ENCODE results near the gene PLXND1. TPM values are rescaled to one million over a fixed set of nuclear protein-coding genes. Genes with fewer than 3 reads are reported as not detected.

The PLXND1 gene
- total RNA-seq, 1 donor = 357 TPM

DNA sequence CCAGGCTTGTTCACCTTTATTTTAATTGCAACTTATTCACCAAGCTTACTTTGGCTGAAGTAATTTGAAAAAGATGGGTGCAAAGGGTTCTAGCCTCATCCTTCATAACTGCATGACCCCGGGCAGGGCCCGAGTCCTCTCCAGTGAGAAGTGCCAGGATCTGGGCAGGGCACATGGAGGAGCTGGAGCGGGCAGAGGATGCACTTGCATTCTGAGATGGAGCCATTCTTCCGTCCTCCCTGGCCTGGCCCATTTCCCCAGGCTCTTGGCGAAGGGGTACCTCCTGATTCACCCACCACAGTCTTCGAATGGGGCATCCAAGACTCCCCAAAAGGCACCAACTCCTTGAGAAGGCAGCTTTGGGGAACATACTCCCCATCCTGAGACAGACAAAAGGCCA lies 22.5 kb upstream of the PLXND1 start:
- no peak for DNase-seq (ENCODE audit: low read depth in 2 of 3, low spot score in 2 of 3)

DNA sequence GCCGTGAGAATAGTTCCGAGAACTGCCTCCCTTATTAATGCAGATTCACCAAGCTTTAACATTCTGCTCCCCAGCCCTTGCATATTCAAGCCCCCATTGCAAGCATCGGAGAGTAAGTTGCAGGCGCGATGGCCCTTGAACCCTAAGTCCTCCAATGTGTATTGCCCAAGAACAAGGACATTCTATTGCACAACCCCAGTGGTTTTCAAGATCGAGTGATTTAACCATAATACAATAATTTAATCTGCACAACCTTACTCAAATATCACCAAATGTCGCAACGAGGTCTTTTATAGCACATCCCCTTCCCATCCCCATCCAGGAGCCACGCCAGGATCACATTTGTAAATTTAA lies 21.7 kb upstream of the PLXND1 start:
- no peak for DNase-seq (ENCODE audit: low read depth in 2 of 3, low spot score in 2 of 3)

DNA sequence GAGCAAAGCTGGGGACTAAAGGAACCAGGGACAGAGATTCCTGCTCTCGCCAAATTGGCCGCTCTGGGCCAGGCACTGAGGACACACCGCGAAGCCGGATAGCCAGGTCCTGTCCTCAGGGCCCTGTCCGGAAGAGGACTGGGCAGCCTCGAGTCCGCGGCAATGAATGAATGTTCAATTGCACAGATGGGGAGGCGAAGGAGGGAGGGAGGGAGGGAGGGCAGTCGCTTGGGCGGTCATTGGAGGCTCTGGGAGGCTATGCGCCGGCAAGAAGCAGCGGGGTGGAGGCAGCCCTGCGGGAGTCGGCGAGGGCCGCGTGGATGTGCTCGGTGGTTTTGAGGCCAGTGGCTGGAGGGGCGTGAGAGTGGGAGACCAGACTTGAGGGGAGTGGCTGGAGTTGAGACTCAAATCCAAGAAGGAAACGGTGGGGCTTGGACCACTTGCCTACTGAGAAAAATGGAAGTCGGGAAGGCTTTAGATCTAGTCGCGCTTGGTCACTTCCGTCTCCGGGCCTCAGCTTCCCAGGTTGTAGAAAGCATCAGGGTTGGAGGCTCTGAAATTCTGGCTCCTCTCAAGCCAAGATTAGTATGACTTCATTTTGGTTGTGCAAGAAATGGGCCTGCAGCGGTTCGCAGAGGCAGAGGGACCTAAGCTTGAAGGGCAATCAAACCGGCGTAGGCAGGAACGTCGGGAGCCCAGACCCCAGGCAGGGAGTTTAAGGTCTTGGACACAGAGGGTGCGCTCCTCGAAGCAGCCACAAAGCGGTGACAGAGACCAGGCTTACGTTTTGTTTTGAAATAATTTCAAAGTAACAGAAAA lies 21.1 kb upstream of the PLXND1 start:
- DNase-seq (ENCODE audit: low read depth in 2 of 3, low spot score in 2 of 3) = peak in 2 of 3 donors; percentile 77 to 90

- DNase-seq (ENCODE audit: low read depth in 2 of 3, low spot score in 2 of 3) = peak in 1 of 3 donors; percentile 39
Observed at GRCh38 chr3:129626744-129627349, 20.4 kb upstream of the PLXND1 start.

DNA sequence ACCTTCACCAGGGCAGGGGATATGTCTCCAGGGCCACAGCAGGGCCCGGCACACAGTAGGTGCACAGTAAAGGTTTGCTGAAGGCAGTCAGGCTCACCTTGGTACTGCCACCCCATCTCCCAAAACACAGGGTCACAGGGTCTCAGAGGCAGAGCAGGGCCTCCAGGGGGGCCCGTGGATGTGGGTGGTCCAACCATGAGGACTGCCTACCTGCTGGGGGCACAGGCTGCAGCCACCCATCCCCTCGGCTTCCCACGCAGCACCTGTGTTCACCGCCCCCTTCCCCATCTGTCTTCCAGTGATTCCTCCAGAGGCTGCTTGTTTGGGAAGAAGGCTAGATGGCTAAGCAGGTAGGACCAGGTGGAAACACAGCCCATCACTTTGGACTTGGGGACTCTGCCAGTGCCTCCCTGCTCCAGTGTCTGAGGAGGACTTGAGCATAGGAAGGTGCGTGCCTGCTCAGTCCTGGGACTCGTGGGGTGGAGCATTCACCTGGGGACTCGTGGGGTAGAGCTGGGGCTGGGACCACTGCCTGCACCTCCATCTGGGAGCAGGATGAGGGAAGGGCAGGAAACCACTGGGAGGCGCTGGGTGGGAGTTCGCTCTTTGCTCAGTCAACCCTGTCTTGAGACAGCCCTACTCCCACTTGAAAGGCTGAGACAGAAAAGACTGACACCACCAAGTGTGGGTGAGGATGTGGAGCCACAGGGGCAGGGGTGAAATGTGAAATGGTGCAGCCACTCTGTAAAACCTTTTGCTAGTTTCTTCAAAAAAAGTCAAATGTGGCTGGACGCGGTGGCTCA lies 18.8 kb upstream of the PLXND1 start:
- no peak for DNase-seq (ENCODE audit: low read depth in 2 of 3, low spot score in 2 of 3)

DNA sequence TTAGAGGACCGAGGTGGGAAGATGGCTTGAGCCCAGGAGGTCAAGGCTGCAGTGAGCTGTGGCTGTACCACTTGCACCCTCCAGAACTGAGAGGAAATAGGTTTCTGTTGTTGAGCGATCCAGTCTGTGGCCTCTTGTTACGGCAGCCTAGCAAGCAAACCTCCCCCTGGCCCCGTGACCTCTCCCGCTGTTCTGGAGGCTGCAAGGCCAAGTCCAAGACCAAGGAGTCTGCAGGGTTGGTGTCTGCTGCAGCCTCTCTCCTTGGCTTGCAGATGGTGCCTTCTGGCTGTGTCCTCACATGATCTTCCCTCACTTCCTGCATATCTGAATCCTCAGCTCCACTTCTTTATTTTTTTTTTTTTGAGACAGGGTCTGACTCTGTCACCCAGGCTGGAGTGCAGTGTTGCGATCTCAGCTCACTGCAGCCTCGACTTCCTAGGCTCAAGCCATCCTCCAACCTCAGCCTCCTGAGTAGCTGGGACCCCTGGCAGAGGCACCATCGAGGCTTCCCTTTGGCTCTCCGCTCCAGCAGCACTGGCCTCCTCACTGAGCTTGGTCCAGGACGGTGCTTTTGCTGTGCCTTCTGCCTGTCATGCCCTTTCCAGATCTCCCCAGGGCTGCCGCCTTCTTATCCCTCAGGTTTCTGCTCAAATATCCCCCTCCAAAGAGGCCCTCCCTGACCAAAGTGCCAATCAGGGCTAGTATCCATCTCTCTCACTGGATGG lies 18.0 kb upstream of the PLXND1 start:
- no peak for DNase-seq (ENCODE audit: low read depth in 2 of 3, low spot score in 2 of 3)

DNA sequence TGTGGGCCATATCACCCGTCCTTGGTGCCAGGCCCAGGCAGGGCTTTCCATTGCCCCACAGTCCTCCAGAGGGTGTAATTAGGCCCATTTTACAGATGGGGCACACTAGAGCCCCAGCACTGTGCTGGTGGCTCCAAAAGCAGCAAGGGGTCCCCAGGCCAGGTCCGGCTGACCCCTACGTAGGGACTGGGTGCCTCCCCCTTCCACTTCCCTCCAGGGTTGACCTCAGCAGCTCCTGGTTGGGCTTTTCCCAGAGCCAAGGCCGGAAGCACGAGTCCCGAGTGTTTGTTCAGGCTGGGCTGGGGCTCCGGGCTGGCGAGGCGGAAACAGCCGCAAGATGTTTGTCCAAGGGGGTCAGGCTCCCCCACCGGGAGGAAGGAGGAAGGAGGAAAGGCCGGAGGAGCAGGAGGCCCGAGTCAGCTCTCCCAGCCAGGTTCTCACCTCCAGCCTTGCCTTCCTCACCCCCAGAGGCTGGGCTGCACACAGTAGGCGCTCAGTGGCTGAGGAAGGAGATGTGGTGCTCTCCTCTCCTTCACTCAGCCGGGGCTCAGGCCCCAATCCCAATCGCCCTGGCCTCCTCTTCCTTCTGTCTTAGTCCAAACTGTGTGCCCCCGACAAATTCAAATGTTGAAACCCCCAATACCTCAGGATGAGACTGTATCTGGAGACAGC lies 17.1 kb upstream of the PLXND1 start:
- DNase-seq (ENCODE audit: low read depth in 2 of 3, low spot score in 2 of 3) = no peak

DNA sequence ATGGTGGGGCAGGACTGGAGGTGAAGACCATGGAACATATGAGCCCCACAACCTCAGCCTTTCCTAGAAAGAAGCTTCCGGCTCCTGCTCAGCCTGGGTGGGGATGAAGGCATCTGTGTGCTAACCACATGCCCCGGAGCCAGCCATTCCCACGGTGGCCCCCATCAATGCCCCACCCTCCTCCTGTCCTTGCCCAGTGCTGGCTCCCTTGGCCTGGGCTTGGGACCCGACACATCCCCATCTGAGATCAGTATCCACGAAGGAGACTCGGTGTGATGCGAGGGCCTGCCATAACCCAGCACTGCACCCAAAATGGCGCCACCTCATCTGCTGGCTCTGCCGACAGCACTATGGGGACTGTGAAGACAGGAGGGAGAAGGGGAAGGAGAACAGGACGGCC lies 16.5 kb upstream of the PLXND1 start:
- DNase-seq (ENCODE audit: low read depth in 2 of 3, low spot score in 2 of 3) = no peak

DNA sequence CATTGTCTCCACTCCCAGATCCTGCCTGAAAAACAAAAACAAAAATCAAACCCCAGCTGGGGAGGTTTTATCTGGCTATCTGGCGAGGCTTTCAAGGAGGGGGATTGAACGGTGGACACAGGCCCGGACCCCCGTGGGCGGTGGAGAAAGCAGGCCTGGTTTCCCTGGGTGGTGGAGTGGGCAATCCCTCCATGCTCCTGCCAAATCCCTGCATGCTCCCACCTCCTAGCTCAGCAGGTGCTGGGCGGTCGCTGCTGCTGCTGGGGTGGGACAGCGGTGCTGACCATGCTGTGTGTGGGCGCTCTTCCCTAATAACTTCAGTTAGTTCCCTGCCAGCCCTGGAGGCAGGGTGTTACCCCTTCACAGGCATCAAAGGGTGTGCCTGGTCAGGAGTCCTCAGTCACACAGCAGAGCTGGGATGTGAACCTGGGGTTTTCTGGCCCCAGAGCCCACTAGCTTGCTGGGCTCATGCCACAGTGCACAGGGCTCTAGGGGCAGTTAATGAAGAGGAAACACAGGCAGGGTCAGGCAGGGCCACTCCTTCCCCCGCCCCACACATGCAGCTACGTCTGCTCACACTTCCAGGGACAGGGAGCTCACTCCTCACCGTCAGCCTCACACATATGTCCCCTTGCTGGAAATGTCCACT lies 15.9 kb upstream of the PLXND1 start:
- no peak for DNase-seq (ENCODE audit: low read depth in 2 of 3, low spot score in 2 of 3)

DNA sequence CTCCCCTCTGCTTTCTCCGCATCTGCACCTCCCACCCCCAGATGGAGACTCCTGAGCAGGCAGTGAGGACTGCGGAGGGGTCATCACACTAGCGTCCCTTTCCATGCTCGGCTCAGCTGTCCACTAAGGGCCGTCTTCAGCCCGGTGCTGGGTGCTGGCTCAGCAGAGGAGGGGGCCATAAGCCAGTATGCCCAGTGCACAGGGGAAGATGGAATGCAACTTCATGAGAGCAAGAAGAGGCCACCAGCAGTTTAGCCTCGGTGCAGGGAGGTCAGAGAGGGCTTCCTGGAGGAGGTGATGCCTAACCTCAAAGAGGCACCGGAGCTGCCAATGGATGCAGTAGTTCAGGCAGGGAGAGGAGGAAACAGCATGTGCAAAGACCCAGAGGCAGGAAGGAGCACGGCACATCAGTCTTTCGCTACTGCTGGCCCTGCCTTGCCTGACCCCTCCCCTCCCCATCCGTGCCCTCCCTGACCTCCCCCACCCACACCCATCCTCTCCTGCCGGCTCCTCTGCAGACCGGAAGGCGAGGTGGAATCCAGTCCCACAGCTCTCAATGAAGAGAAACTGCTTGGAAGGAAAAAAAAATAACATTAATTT lies 15.2 kb upstream of the PLXND1 start:
- no peak for DNase-seq (ENCODE audit: low read depth in 2 of 3, low spot score in 2 of 3)

GRCh38 chr3:129620828-129621559 lies 14.5 kb upstream of the PLXND1 start:
- DNase-seq (ENCODE audit: low read depth in 2 of 3, low spot score in 2 of 3) = no peak

DNA sequence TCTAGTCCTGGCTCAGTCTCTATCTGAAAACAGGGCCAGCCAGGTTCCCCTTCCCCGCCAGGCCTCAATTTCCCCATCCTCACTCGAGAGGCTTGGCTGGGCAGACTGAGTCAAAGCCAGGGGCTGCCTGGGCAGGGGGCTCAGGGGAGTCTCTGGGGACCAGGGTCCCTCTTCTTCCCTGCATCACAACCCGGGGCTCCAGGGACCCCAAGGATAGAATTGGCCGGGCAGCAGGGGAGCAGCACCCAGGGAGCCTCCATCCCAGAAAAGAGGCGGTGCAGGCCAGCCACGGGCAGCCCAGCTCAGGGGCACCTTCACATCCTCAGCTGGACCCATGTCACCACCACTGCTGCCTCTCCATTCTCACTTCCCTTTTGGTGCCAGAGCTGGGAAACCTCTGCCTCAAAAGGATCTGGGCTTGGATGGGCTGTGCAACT lies 13.3 kb upstream of the PLXND1 start:
- DNase-seq (ENCODE audit: low read depth in 2 of 3, low spot score in 2 of 3) = no peak

- peak in 1 of 3 donors; percentile 56 for DNase-seq (ENCODE audit: low read depth in 2 of 3, low spot score in 2 of 3)
Observed at GRCh38 chr3:129618901-129619671, 12.6 kb upstream of the PLXND1 start.

DNA sequence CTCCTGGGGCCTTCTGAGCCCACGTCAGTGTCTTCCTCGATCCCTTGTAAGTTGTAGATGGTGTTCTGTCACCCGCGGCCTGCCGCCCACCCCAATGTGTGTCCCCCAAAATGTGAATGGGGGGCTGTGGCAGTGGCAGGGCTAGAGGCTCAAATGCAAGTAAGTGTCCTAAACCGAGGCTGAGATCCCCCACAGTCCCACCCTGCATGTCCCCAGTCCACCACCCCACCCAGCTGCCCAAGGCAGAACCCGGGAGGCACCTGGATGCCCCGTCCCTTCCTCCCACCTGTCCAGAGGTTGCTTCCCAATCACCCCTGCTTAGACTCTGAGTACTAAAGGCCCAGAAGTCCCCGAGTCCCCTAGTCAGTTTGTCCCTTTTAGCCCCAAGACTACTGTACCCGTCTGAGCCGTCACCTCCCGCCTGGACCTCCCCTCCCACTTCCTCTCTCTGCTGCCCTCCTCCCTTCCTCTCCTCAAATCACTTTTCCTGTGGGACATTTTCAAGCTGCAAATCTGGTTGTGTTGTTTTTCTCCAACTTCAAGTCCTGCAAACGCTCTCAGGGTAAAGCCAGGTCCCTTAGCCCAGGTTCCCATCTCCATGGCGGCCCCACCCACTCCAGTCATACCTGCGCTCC lies 11.8 kb upstream of the PLXND1 start:
- DNase-seq (ENCODE audit: low read depth in 2 of 3, low spot score in 2 of 3) = no peak

- no peak for DNase-seq (ENCODE audit: low read depth in 2 of 3, low spot score in 2 of 3)
Observed at GRCh38 chr3:129617381-129618185, 11.1 kb upstream of the PLXND1 start.

- DNase-seq (ENCODE audit: low read depth in 2 of 3, low spot score in 2 of 3) = no peak
Observed at GRCh38 chr3:129616713-129617112, 10.2 kb upstream of the PLXND1 start.

- no peak for DNase-seq (ENCODE audit: low read depth in 2 of 3, low spot score in 2 of 3)
Observed at GRCh38 chr3:129616291-129616690, 9.8 kb upstream of the PLXND1 start.
